IMR-90 (cell line): ENCODE measurements around the gene TLCD2. TPM values are rescaled to one million over a fixed set of nuclear protein-coding genes. Genes with fewer than 3 reads are reported as not detected.

ENCODE experiments used
- ATAC-seq: fragments of 200-7000 bp; cut with Tn5 transposase; 2 replicates; pipeline ENCODE4 v1.9.1; 2020; ENCODE audit warnings: low read depth, mild to moderate bottlenecking, moderate library complexity
- BruUV-seq: library from RNA; stranded (reverse); fragments of 400-500 nt; replicated peaks from 2 replicates; lab custom pipeline; 2021; lab: Mats Ljungman, UMichigan
- CTCF ChIA-PET: fragments of 300-600 bp; formaldehyde crosslinking; extraction: SDS; loops from one replicate; lab custom pipeline; 2021; ENCODE audit warnings: antibody characterized with exemption; lab: Yijun Ruan, JAX
- POLR2A ChIA-PET: fragments of 300-600 bp; sonication (Branson Sonifier 250); formaldehyde crosslinking; loops from one replicate; lab custom pipeline; 2022; ENCODE audit warnings: antibody characterized with exemption; ENCODE audit not compliant: unreplicated experiment; lab: Charles Lee
- DNase-seq: peaks from one replicate; pipeline ENCODE4 v3.0.0; 2013
- H2AFZ ChIP-seq: replicated peaks from 2 replicates; pipeline ENCODE3; 2013; ENCODE audit warnings: low read length, mild to moderate bottlenecking; ENCODE audit not compliant: poor library complexity
- H2AK5ac ChIP-seq: 2 replicates; pipeline ENCODE4 v1.6.1; 2013; ENCODE audit warnings: low read depth, low read length, inconsistent platforms
- H2AK9ac ChIP-seq: replicated peaks from 2 replicates; pipeline ENCODE3; 2013; ENCODE audit warnings: mild to moderate bottlenecking, low read depth, low read length, moderate library complexity; ENCODE audit not compliant: poor library complexity
- H2BK120ac ChIP-seq: 2 replicates; pipeline ENCODE4 v1.6.1; 2013; ENCODE audit warnings: low read depth, low read length, inconsistent platforms
- H2BK15ac ChIP-seq: 3 replicates; pipeline ENCODE4 v1.6.1; 2013; ENCODE audit warnings: low read depth, low read length, inconsistent platforms
- H2BK20ac ChIP-seq: 2 replicates; pipeline ENCODE4 v1.6.1; 2013; ENCODE audit warnings: low read depth, mild to moderate bottlenecking, inconsistent platforms, low read length, moderate library complexity
- H2BK5ac ChIP-seq: 2 replicates; pipeline ENCODE4 v1.6.1; 2013; ENCODE audit warnings: mild to moderate bottlenecking, low read depth, low read length, inconsistent platforms; ENCODE audit not compliant: poor library complexity, severe bottlenecking
- H3K14ac ChIP-seq: replicated peaks from 2 replicates; pipeline ENCODE4 v1.6.1; 2013; ENCODE audit warnings: low read depth, low read length, inconsistent platforms
- H3K18ac ChIP-seq: 2 replicates; pipeline ENCODE4 v1.6.1; 2013; ENCODE audit warnings: low read depth, low read length, control low read depth
- H3K23ac ChIP-seq: 2 replicates; pipeline ENCODE4 v1.6.1; 2013; ENCODE audit warnings: low read depth, low read length, inconsistent platforms
- H3K27ac ChIP-seq: 2 replicates; pipeline ENCODE4 v1.5.1; 2013; ENCODE audit warnings: mild to moderate bottlenecking, control low read depth, low read length; ENCODE audit not compliant: insufficient read depth
- H3K27me3 ChIP-seq: 2 replicates; pipeline ENCODE4 v1.6.1; 2013; ENCODE audit warnings: low read length; ENCODE audit not compliant: control insufficient read depth, insufficient read depth
- H3K36me3 ChIP-seq: 2 replicates; pipeline ENCODE4 v1.6.1; 2013; ENCODE audit warnings: low read length, mixed read lengths; ENCODE audit not compliant: control insufficient read depth, insufficient read depth
- H3K4ac ChIP-seq: 2 replicates; pipeline ENCODE4 v1.6.1; 2013; ENCODE audit warnings: low read depth, low read length, inconsistent platforms
- H3K4me1 ChIP-seq: 2 replicates; pipeline ENCODE4 v1.6.1; 2013; ENCODE audit warnings: low read length, mixed read lengths; ENCODE audit not compliant: control insufficient read depth, insufficient read depth
- H3K4me2 ChIP-seq: 2 replicates; pipeline ENCODE4 v1.6.1; 2013; ENCODE audit warnings: low read depth, mild to moderate bottlenecking, control low read depth, low read length, moderate library complexity
- H3K4me3 ChIP-seq: 2 replicates; pipeline ENCODE4 v1.5.1; 2013; ENCODE audit warnings: low read depth, mild to moderate bottlenecking, control low read depth, low read length, moderate library complexity; ENCODE audit not compliant: insufficient read depth
- H3K56ac ChIP-seq: 2 replicates; pipeline ENCODE4 v1.6.1; 2013; ENCODE audit warnings: low read length, inconsistent platforms; ENCODE audit not compliant: insufficient read depth; ENCODE audit errors: extremely low read depth
- H3K79me1 ChIP-seq, 2 experiments: 2 replicates each; pipeline ENCODE4 v1.6.1; 2013; ENCODE audit warnings: low read length in 2 of 2, inconsistent platforms in 1 of 2, low read depth in 1 of 2
- H3K9ac ChIP-seq: 2 replicates; pipeline ENCODE4 v1.6.1; 2013; ENCODE audit warnings: low read depth, low read length, control low read depth
- H3K9me1 ChIP-seq: 2 replicates; pipeline ENCODE4 v1.6.1; 2013; ENCODE audit warnings: low read length, inconsistent platforms; ENCODE audit not compliant: insufficient read depth
- H3K9me3 ChIP-seq: 2 replicates; pipeline ENCODE4 v1.6.1; 2013; ENCODE audit warnings: low read length; ENCODE audit not compliant: control insufficient read depth, insufficient read depth
- H4K20me1 ChIP-seq: 2 replicates; pipeline ENCODE4 v1.6.1; 2013; ENCODE audit warnings: low read length, inconsistent platforms; ENCODE audit not compliant: insufficient read depth
- H4K5ac ChIP-seq: 2 replicates; pipeline ENCODE4 v1.6.1; 2013; ENCODE audit warnings: mild to moderate bottlenecking, low read depth, low read length, control low read depth
- H4K8ac ChIP-seq, 2 experiments: 2 replicates each; pipeline ENCODE4 v1.6.1; 2013; ENCODE audit warnings: low read depth in 2 of 2, low read length in 2 of 2, control low read depth in 1 of 2, inconsistent platforms in 1 of 2
- H4K91ac ChIP-seq: 2 replicates; pipeline ENCODE4 v1.6.1; 2013; ENCODE audit warnings: low read depth, low read length, inconsistent platforms; ENCODE audit not compliant: insufficient read depth
- BHLHE40 ChIP-seq: fragments of 150-350 bp; IDR thresholded peaks from 2 replicates; pipeline ENCODE4 v1.6.1; 2016; ENCODE audit warnings: mild to moderate bottlenecking, low read depth, low read length
- CEBPB ChIP-seq: IDR thresholded peaks from 2 replicates; pipeline ENCODE4 v1.6.1; 2012; ENCODE audit warnings: low read depth, low read length, improper control_type of control experiment
- CHD1 ChIP-seq: IDR thresholded peaks from 2 replicates; pipeline ENCODE4 v1.6.1; 2012; ENCODE audit warnings: low read depth, low read length, improper control_type of control experiment
- FOS ChIP-seq: fragments of 150-350 bp; IDR thresholded peaks from 2 replicates; pipeline ENCODE4 v1.6.1; 2016; ENCODE audit warnings: low read depth, low read length
- MAFK ChIP-seq: IDR thresholded peaks from 2 replicates; pipeline ENCODE4 v1.6.1; 2012; ENCODE audit warnings: low read depth, low read length, improper control_type of control experiment
- MAZ ChIP-seq: IDR thresholded peaks from 2 replicates; pipeline ENCODE4 v1.6.1; 2012; ENCODE audit warnings: low read depth, mild to moderate bottlenecking, low read length, improper control_type of control experiment, moderate library complexity, borderline replicate concordance
- MXI1 ChIP-seq: IDR thresholded peaks from 2 replicates; pipeline ENCODE4 v1.6.1; 2012; ENCODE audit warnings: low read depth, mild to moderate bottlenecking, low read length, moderate library complexity, borderline replicate concordance
- NFE2L2 ChIP-seq: fragments of 150-350 bp; IDR thresholded peaks from 2 replicates; pipeline ENCODE4 v1.6.1; 2016; ENCODE audit warnings: low read depth, mild to moderate bottlenecking, low read length
- POLR2A ChIP-seq: IDR thresholded peaks from 2 replicates; pipeline ENCODE4 v1.6.1; 2012; ENCODE audit warnings: mild to moderate bottlenecking, low read depth, low read length
- RAD21 ChIP-seq: IDR thresholded peaks from 2 replicates; pipeline ENCODE4 v1.6.1; 2012; ENCODE audit warnings: low read length, improper control_type of control experiment
- RCOR1 ChIP-seq: IDR thresholded peaks from 2 replicates; pipeline ENCODE4 v1.6.1; 2012; ENCODE audit warnings: mild to moderate bottlenecking, low read length, improper control_type of control experiment; ENCODE audit not compliant: insufficient replicate concordance
- RFX5 ChIP-seq: IDR thresholded peaks from 2 replicates; pipeline ENCODE4 v1.8.0; 2012; ENCODE audit warnings: low read depth, mild to moderate bottlenecking, low read length, moderate library complexity
- SMC3 ChIP-seq: fragments of 150-350 bp; IDR thresholded peaks from 2 replicates; pipeline ENCODE4 v1.6.1; 2016; ENCODE audit warnings: low read depth, mild to moderate bottlenecking, antibody characterized with exemption, low read length, moderate library complexity
- WGBS, 2 experiments: methylation state at CpG; one replicate each; pipeline versions ENCODE4 v1.1.5 to v1.1.7; 2013; ENCODE audit warnings: missing lambda C conversion rate in 2 of 2; ENCODE audit not compliant: insufficient read length in 1 of 2; ENCODE audit errors: extremely low coverage in 2 of 2; 5-methylcytosine and 5-hydroxymethylcytosine counted together
- dilution Hi-C: fragments of 300-500 bp; cut with HindIII; formaldehyde crosslinking; loops from one replicate; pipeline ENCODE4 v1.14.3; 2018; ENCODE audit warnings: low sequenced_read_pairs; ENCODE audit not compliant: unreplicated experiment
- in situ Hi-C: fragments of 300-500 bp; cut with MboI; formaldehyde crosslinking; loops from 3 replicates; pipeline ENCODE4 v1.14.3; 2019; ENCODE audit warnings: low sequenced_read_pairs, inconsistent platforms, mixed read lengths
- intact Hi-C: fragments of 100-400 bp; cut with micrococcal nuclease; formaldehyde crosslinking; loops from 2 replicates; pipeline ENCODE4 v1.10.0; 2022
- polyA plus RNA-seq, 3 experiments: library from polyadenylated mRNA; depleted of rRNA; stranded (reverse); fragments of >200 nt; gene quantifications; 2 replicates each; pipeline ENCODE4 v1.2.3, GENCODE V29; 2012; ENCODE audit warnings: low replicate concordance in 1 of 3
- total RNA-seq: library from RNA; depleted of rRNA; stranded (reverse); fragments of >200 nt; gene quantifications from 2 replicates; pipeline ENCODE4 v1.2.3, GENCODE V29; 2012
- TF ChIP-seq, protein P1 (sequence below): fragments of 150-350 bp; IDR thresholded peaks from 2 replicates; pipeline ENCODE4 v1.6.1; 2016; ENCODE audit warnings: low read depth, mild to moderate bottlenecking, low read length, moderate library complexity, borderline replicate concordance
- TF ChIP-seq, protein P2 (sequence below): conservative IDR thresholded peaks from 2 replicates; pipeline ENCODE4 v1.5.1; 2012; ENCODE audit warnings: mild to moderate bottlenecking, low read depth, low read length, improper control_type of control experiment
- TF ChIP-seq, protein P3 (sequence below): fragments of 150-350 bp; IDR thresholded peaks from 2 replicates; pipeline ENCODE4 v1.6.1; 2017; ENCODE audit warnings: mild to moderate bottlenecking, antibody characterized with exemption, low read length, low read depth

TLCD2 gene
- total and polyA plus RNA-seq, 2 of the 4 experiments (the other 2 are of a cell fraction) = 0.72 to 1.2 TPM

- Histone ChIP-seq H2AK5ac (no peak overlapping the region), H3K4me2 (no peak overlapping the region), H2AK9ac (no peak overlapping the region), H3K9me3 (peaks cover 6% of the 10 kb centered on the region; the same call in 1 of the 2 replicates), H3K9me1 (no peaks in the 10 kb centered on the region), H2BK120ac (no peak overlapping the region), H2AFZ (no peak overlapping the region), H3K79me1 (no peaks in the 10 kb centered on the region), H3K27ac (no peak overlapping the region), H2BK20ac (no peak overlapping the region), H4K20me1 (no peaks in the 10 kb centered on the region), H2BK5ac (no peak overlapping the region), H3K4me1 (no peaks in the 10 kb centered on the region), H3K27me3 (peaks cover 2% of the 10 kb centered on the region; the same call in 1 of the 2 replicates), H4K91ac (no peak overlapping the region), H4K5ac (no peak overlapping the region), H3K9ac (no peak overlapping the region), H4K8ac (no peak overlapping the region), H3K4me3 (no peak overlapping the region), H3K56ac (no peak overlapping the region), H3K36me3 (no peaks in the 10 kb centered on the region), H3K4ac (no peak overlapping the region), H3K18ac (no peak overlapping the region), H3K14ac (no peak overlapping the region), H2BK15ac (no peak overlapping the region), H3K23ac (no peak overlapping the region)
- TF ChIP-seq FOS (no peak), NFE2L2 (no peak), RFX5 (no peak), MAZ (no peak), SMC3 (no peak), CHD1 (no peak), MXI1 (no peak), BHLHE40 (no peak), RAD21 (no peak), CEBPB (no peak), MAFK (no peak), POLR2A (no peak), RCOR1 (no peak)
- TF ChIP-seq, protein P1, sequence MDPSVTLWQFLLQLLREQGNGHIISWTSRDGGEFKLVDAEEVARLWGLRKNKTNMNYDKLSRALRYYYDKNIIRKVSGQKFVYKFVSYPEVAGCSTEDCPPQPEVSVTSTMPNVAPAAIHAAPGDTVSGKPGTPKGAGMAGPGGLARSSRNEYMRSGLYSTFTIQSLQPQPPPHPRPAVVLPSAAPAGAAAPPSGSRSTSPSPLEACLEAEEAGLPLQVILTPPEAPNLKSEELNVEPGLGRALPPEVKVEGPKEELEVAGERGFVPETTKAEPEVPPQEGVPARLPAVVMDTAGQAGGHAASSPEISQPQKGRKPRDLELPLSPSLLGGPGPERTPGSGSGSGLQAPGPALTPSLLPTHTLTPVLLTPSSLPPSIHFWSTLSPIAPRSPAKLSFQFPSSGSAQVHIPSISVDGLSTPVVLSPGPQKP = no peak
- TF ChIP-seq, protein P2, sequence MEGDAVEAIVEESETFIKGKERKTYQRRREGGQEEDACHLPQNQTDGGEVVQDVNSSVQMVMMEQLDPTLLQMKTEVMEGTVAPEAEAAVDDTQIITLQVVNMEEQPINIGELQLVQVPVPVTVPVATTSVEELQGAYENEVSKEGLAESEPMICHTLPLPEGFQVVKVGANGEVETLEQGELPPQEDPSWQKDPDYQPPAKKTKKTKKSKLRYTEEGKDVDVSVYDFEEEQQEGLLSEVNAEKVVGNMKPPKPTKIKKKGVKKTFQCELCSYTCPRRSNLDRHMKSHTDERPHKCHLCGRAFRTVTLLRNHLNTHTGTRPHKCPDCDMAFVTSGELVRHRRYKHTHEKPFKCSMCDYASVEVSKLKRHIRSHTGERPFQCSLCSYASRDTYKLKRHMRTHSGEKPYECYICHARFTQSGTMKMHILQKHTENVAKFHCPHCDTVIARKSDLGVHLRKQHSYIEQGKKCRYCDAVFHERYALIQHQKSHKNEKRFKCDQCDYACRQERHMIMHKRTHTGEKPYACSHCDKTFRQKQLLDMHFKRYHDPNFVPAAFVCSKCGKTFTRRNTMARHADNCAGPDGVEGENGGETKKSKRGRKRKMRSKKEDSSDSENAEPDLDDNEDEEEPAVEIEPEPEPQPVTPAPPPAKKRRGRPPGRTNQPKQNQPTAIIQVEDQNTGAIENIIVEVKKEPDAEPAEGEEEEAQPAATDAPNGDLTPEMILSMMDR = no peak
- TF ChIP-seq, protein P3, sequence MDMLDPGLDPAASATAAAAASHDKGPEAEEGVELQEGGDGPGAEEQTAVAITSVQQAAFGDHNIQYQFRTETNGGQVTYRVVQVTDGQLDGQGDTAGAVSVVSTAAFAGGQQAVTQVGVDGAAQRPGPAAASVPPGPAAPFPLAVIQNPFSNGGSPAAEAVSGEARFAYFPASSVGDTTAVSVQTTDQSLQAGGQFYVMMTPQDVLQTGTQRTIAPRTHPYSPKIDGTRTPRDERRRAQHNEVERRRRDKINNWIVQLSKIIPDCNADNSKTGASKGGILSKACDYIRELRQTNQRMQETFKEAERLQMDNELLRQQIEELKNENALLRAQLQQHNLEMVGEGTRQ = no peak
- ATAC-seq = no peak
- intact Hi-C loops = no loop called here
- DNase-seq = no peak
- WGBS, 2 experiments = 85% methylated on average over 4 of the region's 9 CpGs; no CpG with 5 or more reads in 1 of the 2 experiments
- ChIA-PET CTCF (no interaction called here), POLR2A (no interaction called here)
- dilution Hi-C loops = no loop called here
- BruUV-seq = no TSS peak
- in situ Hi-C loops = no loop called here
Observed at GRCh38 chr17:1750628-1751027, 40.5 kb upstream of the TLCD2 start.
